A673 (cell line): ENCODE results near the gene GALNT4. TPM values are rescaled to one million over a fixed set of nuclear protein-coding genes. Genes with fewer than 3 reads are reported as not detected.
A peak's percentile ranks its signal among the peaks of the same experiment; 100 is the strongest.

ENCODE experiments used
- Bru-seq: library from RNA; stranded (reverse); fragments of 400-500 nt; gene quantifications from one replicate; lab custom pipeline; 2021; lab: Mats Ljungman, UMichigan
- BruChase-seq, 2 experiments: library from RNA; stranded (reverse); fragments of 400-500 nt; gene quantifications; one replicate each; lab custom pipeline; 2021; lab: Mats Ljungman, UMichigan
- BruUV-seq: library from RNA; stranded (reverse); fragments of 400-500 nt; replicated peaks from 2 replicates; lab custom pipeline; 2021; lab: Mats Ljungman, UMichigan
- CTCF ChIA-PET: fragments of 300-600 bp; sonication (Branson Sonifier 250); formaldehyde crosslinking; loops from one replicate; lab custom pipeline; 2022; ENCODE audit warnings: antibody characterized with exemption; lab: Charles Lee
- POLR2A ChIA-PET: fragments of 300-600 bp; sonication (Branson Sonifier 250); formaldehyde crosslinking; loops from one replicate; lab custom pipeline; 2022; ENCODE audit warnings: antibody characterized with exemption; ENCODE audit not compliant: low non-redundant PET; lab: Charles Lee
- DNase-seq: peaks from one replicate; pipeline ENCODE4 v3.0.0-alpha.2; 2015; ENCODE audit warnings: low spot score
- H3K27ac ChIP-seq: fragments of 200-600 bp; sonication (generic); 2 replicates; pipeline ENCODE4 v1.5.1; 2016; ENCODE audit warnings: mixed run types, low read depth, mild to moderate bottlenecking, mixed read lengths, antibody characterized with exemption, low read length; ENCODE audit not compliant: poor library complexity, severe bottlenecking
- H3K27me3 ChIP-seq: fragments of 200-600 bp; sonication (generic); replicated peaks from 2 replicates; pipeline ENCODE4 v1.6.1; 2017; ENCODE audit warnings: mixed run types, low read depth, mild to moderate bottlenecking, mixed read lengths, antibody characterized with exemption, low read length; ENCODE audit not compliant: insufficient read depth, poor library complexity
- H3K36me3 ChIP-seq: fragments of 200-600 bp; sonication (generic); 2 replicates; pipeline ENCODE4 v1.6.1; 2016; ENCODE audit warnings: mixed run types, mild to moderate bottlenecking, mixed read lengths, antibody characterized with exemption, low read length; ENCODE audit not compliant: insufficient read depth, poor library complexity, severe bottlenecking
- H3K4me1 ChIP-seq: fragments of 200-600 bp; sonication (generic); 2 replicates; pipeline ENCODE4 v1.6.1; 2017; ENCODE audit warnings: mixed run types, mild to moderate bottlenecking, mixed read lengths, antibody characterized with exemption, low read length; ENCODE audit not compliant: insufficient read depth, poor library complexity, severe bottlenecking
- H3K4me3 ChIP-seq: fragments of 200-600 bp; sonication (generic); 2 replicates; pipeline ENCODE4 v1.5.1; 2016; ENCODE audit warnings: low read depth, mixed run types, mild to moderate bottlenecking, mixed read lengths, low read length; ENCODE audit not compliant: poor library complexity, severe bottlenecking
- H3K9me3 ChIP-seq: fragments of 200-600 bp; sonication (generic); 2 replicates; pipeline ENCODE4 v1.6.1; 2016; ENCODE audit warnings: mixed run types, low read depth, mild to moderate bottlenecking, mixed read lengths, antibody characterized with exemption, low read length; ENCODE audit not compliant: poor library complexity, severe bottlenecking
- EZH2 ChIP-seq: fragments of 200-600 bp; sonication (generic); IDR thresholded peaks from 2 replicates; pipeline ENCODE4 v1.6.1; 2017; ENCODE audit warnings: borderline replicate concordance, low read depth, mild to moderate bottlenecking, mixed read lengths, antibody characterized with exemption, low read length; ENCODE audit not compliant: poor library complexity, severe bottlenecking
- intact Hi-C: fragments of 100-400 bp; cut with micrococcal nuclease; formaldehyde crosslinking; loops from one replicate; pipeline ENCODE4 v1.10.0; 2022; ENCODE audit not compliant: unreplicated experiment
- long read RNA-seq: library from polyadenylated mRNA; stranded (forward); transcript quantifications from one replicate; pipeline ENCODE4 v2.0.0, GENCODE V29; 2022
- total RNA-seq: library from RNA; stranded (reverse); gene quantifications from 2 replicates; pipeline ENCODE4 v1.2.3, GENCODE V29; 2021
- TF ChIP-seq, protein P1 (sequence below): fragments of 300-800, 200-600 bp; sonication (generic); conservative IDR thresholded peaks from 2 replicates; pipeline ENCODE4 v1.5.1; 2017; ENCODE audit warnings: low read depth, mild to moderate bottlenecking, antibody characterized with exemption, low read length, moderate library complexity, mixed read lengths

GALNT4 gene
- total RNA-seq (13.2 and 14.3 TPM in 2 replicates), Bru-seq, nascent RNA (percentile 86 among the genes with signal in this experiment), BruChase-seq, experiment 1, labeled RNA remaining after a 2-hour chase (percentile 95 among the genes with signal in this experiment), BruChase-seq, experiment 2, labeled RNA remaining after a 6-hour chase (percentile 84 among the genes with signal in this experiment)
- long read RNA-seq, full-length matches to known transcripts: 14 of 14 reads
- long read RNA-seq, partial matches to known transcripts: 0 of 14 reads
- long read RNA-seq, other reads (novel, unspliced or antisense): 0 of 14 reads

GRCh38 chr12:89524541-89525304 is at the start of gene GALNT4:
GALNT4 (minus strand) TSS chr12:89524796; CDS start chr12:89524549, 247 bp downstream.
- TF ChIP-seq EZH2: no peak
- TF ChIP-seq, protein P1, sequence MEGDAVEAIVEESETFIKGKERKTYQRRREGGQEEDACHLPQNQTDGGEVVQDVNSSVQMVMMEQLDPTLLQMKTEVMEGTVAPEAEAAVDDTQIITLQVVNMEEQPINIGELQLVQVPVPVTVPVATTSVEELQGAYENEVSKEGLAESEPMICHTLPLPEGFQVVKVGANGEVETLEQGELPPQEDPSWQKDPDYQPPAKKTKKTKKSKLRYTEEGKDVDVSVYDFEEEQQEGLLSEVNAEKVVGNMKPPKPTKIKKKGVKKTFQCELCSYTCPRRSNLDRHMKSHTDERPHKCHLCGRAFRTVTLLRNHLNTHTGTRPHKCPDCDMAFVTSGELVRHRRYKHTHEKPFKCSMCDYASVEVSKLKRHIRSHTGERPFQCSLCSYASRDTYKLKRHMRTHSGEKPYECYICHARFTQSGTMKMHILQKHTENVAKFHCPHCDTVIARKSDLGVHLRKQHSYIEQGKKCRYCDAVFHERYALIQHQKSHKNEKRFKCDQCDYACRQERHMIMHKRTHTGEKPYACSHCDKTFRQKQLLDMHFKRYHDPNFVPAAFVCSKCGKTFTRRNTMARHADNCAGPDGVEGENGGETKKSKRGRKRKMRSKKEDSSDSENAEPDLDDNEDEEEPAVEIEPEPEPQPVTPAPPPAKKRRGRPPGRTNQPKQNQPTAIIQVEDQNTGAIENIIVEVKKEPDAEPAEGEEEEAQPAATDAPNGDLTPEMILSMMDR: peak; percentile 83
- Histone ChIP-seq H3K9me3 (no peaks in the 10 kb centered on the region), H3K36me3 (peaks cover 17% of the 10 kb centered on the region), H3K27ac (peak within 1 kb of the TSS; percentile 86), H3K4me1 (peaks cover 35% of the 10 kb centered on the region), H3K27me3 (no peaks in the 10 kb centered on the region), H3K4me3 (peak within 1 kb of the TSS; percentile 82)
- POLR2A ChIA-PET: interaction anchor here (0.7 kb wide), 1 partner anchor 53 kb away, joined by 3 read pairs; no protein-coding TSS in a partner anchor
- intact Hi-C loops: loop anchor here (1.0 to 10.0 kb wide), 7 partner anchors 54 to 1382 kb away; partner anchors contain the start of genes CEP290 and TMTC3
- BruUV-seq: no TSS peak
- DNase-seq: peak; percentile 94
- CTCF ChIA-PET: interaction anchor here (1.7 kb wide), 1 partner anchor 507 kb away, joined by 10 read pairs; no protein-coding TSS in a partner anchor

GRCh38 chr12:89573051-89573810 is 48.6 kb upstream of the GALNT4 start:
- no peak overlapping the region for H3K4me3 ChIP-seq
- H3K4me1 ChIP-seq: peaks cover 53% of the 10 kb centered on the region
- no TSS peak for BruUV-seq
- TF ChIP-seq, protein P1: no peak
- no peak for TF ChIP-seq EZH2
- H3K36me3 ChIP-seq: no peaks in the 10 kb centered on the region
- no peaks in the 10 kb centered on the region for H3K9me3 ChIP-seq
- POLR2A ChIA-PET: no interaction called here
- peak; percentile 51 for DNase-seq
- CTCF ChIA-PET: no interaction called here
- intact Hi-C loops: no loop called here
- H3K27ac ChIP-seq: peak overlapping the region; percentile 36
- H3K27me3 ChIP-seq: no peaks in the 10 kb centered on the region
